HEK293T (cell line): ENCODE results near the gene DIAPH1.

ENCODE experiments used
- FOXM1 ChIP-seq: fragments of 450-650 bp; IDR thresholded peaks from 2 replicates; pipeline ENCODE4 v1.6.1; 2017; ENCODE audit warnings: mild to moderate bottlenecking, borderline replicate concordance
- HDGF ChIP-seq: fragments of 450-650 bp; IDR thresholded peaks from 2 replicates; pipeline ENCODE4 v1.6.1; 2017; ENCODE audit warnings: antibody characterized with exemption, borderline replicate concordance
- L3MBTL2 ChIP-seq: fragments of 450-650 bp; conservative IDR thresholded peaks from 2 replicates; pipeline ENCODE4 v1.6.1; 2016; ENCODE audit warnings: mild to moderate bottlenecking
- NFRKB ChIP-seq: fragments of 450-650 bp; IDR thresholded peaks from 2 replicates; pipeline ENCODE4 v1.6.1; 2016; ENCODE audit warnings: mild to moderate bottlenecking, moderate library complexity
- ZNF384 ChIP-seq: fragments of 450-650 bp; IDR thresholded peaks from 2 replicates; pipeline ENCODE4 v1.6.1; 2016

- TF ChIP-seq L3MBTL2 (no peak), FOXM1 (no peak), NFRKB (no peak), ZNF384 (no peak), HDGF (no peak)
These were observed 134.9 kb downstream of the DIAPH1 start for GRCh38 chr5:141483902-141484301.
